Measurements from ENCODE around the gene JAG2.

The JAG2 gene

GRCh38 chr14:105180592-105181548 lies 12.3 kb upstream of the JAG2 start, which contains the start of gene NUDT14 (continued):
- TF ChIP-seq PRDM4 (tag by site-specific recombination; IDR thresholded peaks at IDR 0.05) (0 out of 2 replicates have a peak, but pooled peaks have one; percentile 16), ZNF335 (tag by site-specific recombination; conservative IDR thresholded peaks at IDR 0.05) (peak; percentile 72), ZNF391 (tag by site-specific recombination; IDR thresholded peaks at IDR 0.05; ENCODE audit: borderline replicate concordance, low read depth) (peak; percentile 48; the same call in 1 of the 2 replicates), ZBTB20 (tag by site-specific recombination; IDR thresholded peaks at IDR 0.05) (peak; percentile 17; the same call in 1 of the 2 replicates), KLF8 (tag by site-specific recombination; IDR thresholded peaks at IDR 0.05) (peak; percentile 54; the same call in 1 of the 2 replicates), ZNF692 (tag by site-specific recombination; IDR thresholded peaks at IDR 0.05) (0 out of 2 replicates have a peak, but pooled peaks have one; percentile 35), ZNF658 (tag by site-specific recombination; IDR thresholded peaks at IDR 0.05) (no peak)
- TF ChIP-seq, protein P1, sequence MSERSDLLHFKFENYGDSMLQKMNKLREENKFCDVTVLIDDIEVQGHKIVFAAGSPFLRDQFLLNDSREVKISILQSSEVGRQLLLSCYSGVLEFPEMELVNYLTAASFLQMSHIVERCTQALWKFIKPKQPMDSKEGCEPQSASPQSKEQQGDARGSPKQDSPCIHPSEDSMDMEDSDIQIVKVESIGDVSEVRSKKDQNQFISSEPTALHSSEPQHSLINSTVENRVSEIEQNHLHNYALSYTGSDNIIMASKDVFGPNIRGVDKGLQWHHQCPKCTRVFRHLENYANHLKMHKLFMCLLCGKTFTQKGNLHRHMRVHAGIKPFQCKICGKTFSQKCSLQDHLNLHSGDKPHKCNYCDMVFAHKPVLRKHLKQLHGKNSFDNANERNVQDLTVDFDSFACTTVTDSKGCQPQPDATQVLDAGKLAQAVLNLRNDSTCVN (tag by site-specific recombination; optimal IDR thresholded peaks at IDR 0.05) = peak; percentile 12
- TF ChIP-seq, protein P2, sequence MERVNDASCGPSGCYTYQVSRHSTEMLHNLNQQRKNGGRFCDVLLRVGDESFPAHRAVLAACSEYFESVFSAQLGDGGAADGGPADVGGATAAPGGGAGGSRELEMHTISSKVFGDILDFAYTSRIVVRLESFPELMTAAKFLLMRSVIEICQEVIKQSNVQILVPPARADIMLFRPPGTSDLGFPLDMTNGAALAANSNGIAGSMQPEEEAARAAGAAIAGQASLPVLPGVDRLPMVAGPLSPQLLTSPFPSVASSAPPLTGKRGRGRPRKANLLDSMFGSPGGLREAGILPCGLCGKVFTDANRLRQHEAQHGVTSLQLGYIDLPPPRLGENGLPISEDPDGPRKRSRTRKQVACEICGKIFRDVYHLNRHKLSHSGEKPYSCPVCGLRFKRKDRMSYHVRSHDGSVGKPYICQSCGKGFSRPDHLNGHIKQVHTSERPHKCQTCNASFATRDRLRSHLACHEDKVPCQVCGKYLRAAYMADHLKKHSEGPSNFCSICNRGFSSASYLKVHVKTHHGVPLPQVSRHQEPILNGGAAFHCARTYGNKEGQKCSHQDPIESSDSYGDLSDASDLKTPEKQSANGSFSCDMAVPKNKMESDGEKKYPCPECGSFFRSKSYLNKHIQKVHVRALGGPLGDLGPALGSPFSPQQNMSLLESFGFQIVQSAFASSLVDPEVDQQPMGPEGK (tag by site-specific recombination; IDR thresholded peaks at IDR 0.05) = peak; percentile 72
- TF ChIP-seq, protein P3, sequence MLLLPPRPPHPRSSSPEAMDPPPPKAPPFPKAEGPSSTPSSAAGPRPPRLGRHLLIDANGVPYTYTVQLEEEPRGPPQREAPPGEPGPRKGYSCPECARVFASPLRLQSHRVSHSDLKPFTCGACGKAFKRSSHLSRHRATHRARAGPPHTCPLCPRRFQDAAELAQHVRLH (tag by site-specific recombination; IDR thresholded peaks at IDR 0.05) = peak; percentile 97
- TF ChIP-seq, protein P4, sequence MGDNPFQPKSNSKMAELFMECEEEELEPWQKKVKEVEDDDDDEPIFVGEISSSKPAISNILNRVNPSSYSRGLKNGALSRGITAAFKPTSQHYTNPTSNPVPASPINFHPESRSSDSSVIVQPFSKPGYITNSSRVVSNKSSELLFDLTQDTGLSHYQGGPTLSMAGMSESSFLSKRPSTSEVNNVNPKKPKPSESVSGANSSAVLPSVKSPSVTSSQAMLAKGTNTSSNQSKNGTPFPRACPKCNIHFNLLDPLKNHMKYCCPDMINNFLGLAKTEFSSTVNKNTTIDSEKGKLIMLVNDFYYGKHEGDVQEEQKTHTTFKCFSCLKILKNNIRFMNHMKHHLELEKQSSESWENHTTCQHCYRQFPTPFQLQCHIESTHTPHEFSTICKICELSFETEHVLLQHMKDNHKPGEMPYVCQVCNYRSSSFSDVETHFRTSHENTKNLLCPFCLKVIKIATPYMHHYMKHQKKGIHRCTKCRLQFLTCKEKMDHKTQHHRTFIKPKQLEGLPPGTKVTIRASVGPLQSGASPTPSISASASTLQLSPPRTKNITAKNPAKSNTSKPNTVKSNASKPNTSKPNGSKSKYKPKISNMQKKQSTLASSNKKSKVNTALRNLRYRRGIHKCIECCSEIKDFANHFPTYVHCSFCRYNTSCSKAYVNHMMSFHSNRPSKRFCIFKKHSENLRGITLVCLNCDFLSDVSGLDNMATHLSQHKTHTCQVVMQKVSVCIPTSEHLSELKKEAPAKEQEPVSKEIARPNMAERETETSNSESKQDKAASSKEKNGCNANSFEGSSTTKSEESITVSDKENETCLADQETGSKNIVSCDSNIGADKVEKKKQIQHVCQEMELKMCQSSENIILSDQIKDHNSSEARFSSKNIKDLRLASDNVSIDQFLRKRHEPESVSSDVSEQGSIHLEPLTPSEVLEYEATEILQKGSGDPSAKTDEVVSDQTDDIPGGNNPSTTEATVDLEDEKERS (tag by site-specific recombination; IDR thresholded peaks at IDR 0.05) = 0 out of 2 replicates have a peak, but pooled peaks have one; percentile 17

DNA sequence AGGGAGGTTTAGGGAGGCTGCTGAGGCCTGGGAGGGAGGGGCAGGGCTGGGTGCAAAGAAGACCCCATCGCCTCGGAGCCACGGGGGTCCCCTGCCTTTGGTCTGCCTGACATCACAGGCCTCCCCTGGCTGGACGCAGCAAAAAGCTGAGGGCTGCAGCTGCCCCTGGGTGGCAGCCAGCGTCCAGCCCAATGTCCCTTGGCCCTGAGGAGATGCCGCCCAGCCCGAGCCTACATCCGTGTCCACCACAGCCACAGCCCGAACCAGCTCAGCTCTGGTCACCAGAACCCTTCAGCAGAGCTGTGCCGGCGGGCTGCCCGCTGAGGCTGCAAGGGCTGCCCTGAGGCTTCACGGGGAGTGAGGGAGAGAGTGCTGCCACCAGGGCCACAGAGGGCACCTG lies 10.6 kb upstream of the JAG2 start:
- Histone ChIP-seq H3K36me3 (ENCODE audit: control insufficient read depth in 2 of 2, insufficient read depth in 1 of 2, low read length in 2 of 2) (no peaks in the 10 kb centered on the region), H3K27ac (ENCODE audit: extremely low read depth, low read depth, low read length) (no peak overlapping the region), H3K4me3 (ENCODE audit: low read depth, low read length) (no peak overlapping the region), H3K4me1 (ENCODE audit: control insufficient read depth, insufficient read depth, low read length) (no peaks in the 10 kb centered on the region), H3K9me3 (ENCODE audit: control insufficient read depth, insufficient read depth, low read depth, low read length) (no peaks in the 10 kb centered on the region)
- ChIA-PET CTCF (interaction anchor here (0.9 to 4.0 kb wide), 2 partner anchors 10 to 89 kb away, joined by 5 to 18 read pairs; partner anchors contain the start of gene JAG2), POLR2A (no interaction called here)
- TF ChIP-seq ZNF366 (tag by site-specific recombination; conservative IDR thresholded peaks at IDR 0.05) (no peak), ZNF221 (tag by site-specific recombination; IDR thresholded peaks at IDR 0.05; ENCODE audit: borderline replicate concordance) (no peak), HOXD13 (CRISPR knock-in tag; IDR thresholded peaks at IDR 0.05; ENCODE audit: borderline replicate concordance) (no peak), WT1 (tag by site-specific recombination; IDR thresholded peaks at IDR 0.05) (no peak), ZNF791 (tag by site-specific recombination; IDR thresholded peaks at IDR 0.05) (no peak), SP7 (tag by site-specific recombination; IDR thresholded peaks at IDR 0.05) (no peak), ZNF23 (tag by site-specific recombination; IDR thresholded peaks at IDR 0.05; ENCODE audit: borderline replicate concordance) (no peak), ZNF658 (tag by site-specific recombination; IDR thresholded peaks at IDR 0.05) (no peak), ZNF184 (tag by site-specific recombination; IDR thresholded peaks at IDR 0.05) (no peak), PRDM1 (tag by site-specific recombination; IDR thresholded peaks at IDR 0.05) (no peak), ZNF555 (tag by site-specific recombination; conservative IDR thresholded peaks at IDR 0.05) (no peak), BCL6B (tag by site-specific recombination; IDR thresholded peaks at IDR 0.05) (no peak), ZNF335 (tag by site-specific recombination; conservative IDR thresholded peaks at IDR 0.05) (no peak)
